22Rv1 (cell line): ENCODE results near the gene LRRC18.

Source experiments
- CTCF ChIP-seq: fragments of 450-650 bp; IDR thresholded peaks from 2 replicates; pipeline ENCODE4 v1.5.1; 2017; ENCODE audit warnings: mild to moderate bottlenecking
- ZFX ChIP-seq: fragments of 450-650 bp; IDR thresholded peaks from 2 replicates; pipeline ENCODE4 v1.6.1; 2017; ENCODE audit warnings: antibody characterized with exemption, borderline replicate concordance

DNA sequence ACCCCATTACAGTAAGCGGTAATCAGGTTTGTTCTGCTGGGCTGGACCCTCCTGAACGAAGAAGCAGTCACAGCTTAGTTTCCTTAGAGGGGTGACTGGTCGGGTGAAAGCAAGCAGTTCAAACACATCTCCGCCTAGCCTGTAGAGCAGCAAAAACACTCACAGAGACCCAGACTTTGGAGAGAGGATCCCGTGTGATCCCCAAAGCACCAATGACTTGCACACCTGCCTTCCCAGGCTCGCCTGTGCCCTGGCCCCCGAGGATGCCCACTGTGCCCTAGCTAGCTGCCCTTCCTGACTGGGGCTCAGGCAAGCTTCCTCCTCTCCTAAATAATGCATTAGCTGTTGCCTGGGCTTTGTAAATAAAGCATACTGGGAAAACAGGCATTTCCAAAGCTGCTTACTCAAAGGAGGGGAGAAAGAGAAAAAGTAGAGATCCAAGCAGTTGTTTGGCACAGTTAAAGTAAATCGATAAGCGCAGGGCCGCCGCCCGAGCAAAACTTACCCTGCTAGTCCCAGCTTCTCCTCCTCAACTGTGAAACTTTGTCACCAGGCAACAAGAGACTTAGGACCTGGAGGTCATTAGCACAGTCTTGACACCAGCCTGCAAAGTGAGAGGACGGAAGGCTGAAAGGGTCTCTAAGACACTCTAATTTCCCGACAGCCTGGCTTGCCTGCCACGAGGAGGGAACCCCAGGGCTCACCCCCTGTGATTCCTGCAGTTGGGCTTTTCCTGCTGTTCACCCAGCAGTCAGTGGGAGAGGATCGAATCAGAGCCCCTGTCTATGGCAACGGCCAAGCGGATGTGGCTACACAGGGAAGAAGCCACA, 4.8 kb downstream of the LRRC18 start:
- TF ChIP-seq CTCF = no peak
- TF ChIP-seq ZFX = no peak
